ENCODE results near the gene PLA2G4E. TPM values are rescaled to one million over a fixed set of nuclear protein-coding genes. Genes with fewer than 3 reads are reported as not detected.
A peak's percentile ranks its signal among the peaks of the same experiment; 100 is the strongest.

Gene PLA2G4E
- total and polyA plus RNA-seq, 7 donors = 0.01 to 0.34 (median 0.08) TPM; not detected in 2

DNA sequence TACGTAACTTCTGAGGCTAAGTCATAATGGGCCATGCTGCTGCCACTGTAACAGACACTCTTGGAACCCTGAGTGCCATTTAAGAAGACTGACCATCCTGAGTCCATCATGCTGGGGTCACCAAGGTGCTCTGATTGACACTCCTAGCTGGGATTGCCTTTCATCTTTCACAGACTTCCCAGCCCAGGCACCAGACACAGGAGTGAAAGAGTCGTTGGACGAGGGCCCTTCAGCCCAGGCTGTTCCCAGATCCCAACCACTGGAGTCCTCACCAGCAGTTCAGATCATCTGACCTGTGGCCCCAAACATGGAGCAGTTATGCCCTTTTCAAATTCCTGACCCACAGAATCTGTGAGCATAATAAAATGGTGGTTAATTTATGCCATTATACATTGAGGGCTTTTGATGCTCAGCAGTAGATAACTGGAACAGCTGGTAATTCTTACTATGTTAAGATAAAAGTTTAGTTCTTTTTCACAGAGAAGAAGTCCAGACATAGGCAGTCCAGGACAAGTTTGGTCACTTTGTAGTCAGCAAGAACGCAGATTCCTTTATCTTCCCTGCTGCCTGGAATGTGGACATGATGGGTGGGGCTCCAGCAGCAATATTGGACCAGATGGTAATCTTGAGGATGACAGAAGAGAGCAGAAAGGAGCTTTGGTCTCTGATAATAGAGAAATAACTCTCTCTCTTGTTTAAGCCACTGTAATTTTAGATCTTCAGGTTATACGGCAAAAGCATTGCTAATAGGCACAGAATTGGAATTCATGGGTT is 41.2 kb downstream of the PLA2G4E start:
- Histone ChIP-seq H3K4me3 (no peak overlapping the region), H3K36me3 (ENCODE audit: insufficient read depth in 1 of 2, low read depth in 1 of 2) (no peaks in the 10 kb centered on the region), H3K27me3 (ENCODE audit: insufficient read depth in 3 of 3, low read length in 2 of 3) (no peaks in the 10 kb centered on the region), H3K4me1 (no peaks in the 10 kb centered on the region), H3K27ac (no peak overlapping the region), H3K9me3 (no peaks in the 10 kb centered on the region)
- WGBS, 3 donors = 83 to 89% (median 86%) methylated on average over 5 of the region's 5 CpGs
- DNase-seq = peak in 1 of 2 donors; percentile 4
- no peak for ATAC-seq
- TF ChIP-seq CTCF (IDR thresholded peaks at IDR 0.05) = no peak
- intact Hi-C loops (cut with DNase I) = loop anchor here in 1 of 2 donors (10.0 kb wide), 1 partner anchor 155 kb away; no protein-coding TSS in a partner anchor

GRCh38 chr15:41978534-41978933 is 42.3 kb downstream of the PLA2G4E start:
- intact Hi-C loops (cut with DNase I) = no loop called here
- Histone ChIP-seq H3K4me3 (no peak overlapping the region), H3K27ac (no peak overlapping the region), H3K36me3 (ENCODE audit: insufficient read depth in 1 of 2, low read depth in 1 of 2) (no peaks in the 10 kb centered on the region), H3K27me3 (ENCODE audit: insufficient read depth in 3 of 3, low read length in 2 of 3) (no peaks in the 10 kb centered on the region), H3K9me3 (no peaks in the 10 kb centered on the region), H3K4me1 (no peaks in the 10 kb centered on the region)
- DNase-seq = peak in 1 of 2 donors; percentile 21
- TF ChIP-seq CTCF (IDR thresholded peaks at IDR 0.05) = no peak
- no peak for ATAC-seq
- 83 to 93% (median 87%) methylated on average over 4 of the region's 4 CpGs for WGBS, 3 donors

DNA sequence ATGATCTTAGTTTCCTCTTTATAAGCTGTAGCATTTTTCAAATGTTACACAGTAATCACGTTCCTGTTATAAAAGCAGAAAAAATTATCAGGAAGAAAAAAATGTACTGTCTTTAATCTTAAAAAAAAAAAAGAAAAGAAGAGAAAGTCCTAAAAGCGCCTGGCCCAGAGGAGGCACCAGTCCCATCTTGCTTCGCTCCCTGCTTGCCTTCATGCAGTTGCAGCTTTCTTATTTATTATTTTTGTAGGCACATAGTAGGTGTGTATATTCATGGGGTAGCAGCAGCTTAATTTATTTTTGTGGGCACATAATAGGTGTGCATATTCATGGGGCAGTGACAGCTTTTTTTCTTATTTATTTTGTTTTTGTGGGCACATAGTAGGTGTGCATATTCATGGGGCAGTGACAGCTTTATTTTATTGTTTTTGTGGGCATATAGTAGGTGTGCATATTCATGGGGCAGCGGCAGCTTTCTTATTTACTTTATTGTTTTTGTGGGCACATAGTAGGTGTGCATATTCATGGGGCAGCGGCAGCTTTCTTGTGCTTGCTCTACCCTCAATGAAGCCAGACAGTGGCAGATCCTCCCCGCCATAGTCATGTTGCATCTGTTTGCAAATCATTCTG is 43.0 kb downstream of the PLA2G4E start:
- H3K27ac ChIP-seq = no peak overlapping the region
- no peaks in the 10 kb centered on the region for H3K36me3 ChIP-seq (ENCODE audit: insufficient read depth in 1 of 2, low read depth in 1 of 2)
- H3K27me3 ChIP-seq (ENCODE audit: insufficient read depth in 3 of 3, low read length in 2 of 3) = no peaks in the 10 kb centered on the region
- DNase-seq = peak in 1 of 2 donors; percentile 22
- H3K4me1 ChIP-seq = no peaks in the 10 kb centered on the region
- ATAC-seq = no peak
- H3K9me3 ChIP-seq = no peaks in the 10 kb centered on the region
- no peak for TF ChIP-seq CTCF (IDR thresholded peaks at IDR 0.05)
- H3K4me3 ChIP-seq = no peak overlapping the region
- intact Hi-C loops (cut with DNase I) = no loop called here
- 84 to 86% (median 84%) methylated on average over 6 of the region's 6 CpGs for WGBS, 3 donors

DNA sequence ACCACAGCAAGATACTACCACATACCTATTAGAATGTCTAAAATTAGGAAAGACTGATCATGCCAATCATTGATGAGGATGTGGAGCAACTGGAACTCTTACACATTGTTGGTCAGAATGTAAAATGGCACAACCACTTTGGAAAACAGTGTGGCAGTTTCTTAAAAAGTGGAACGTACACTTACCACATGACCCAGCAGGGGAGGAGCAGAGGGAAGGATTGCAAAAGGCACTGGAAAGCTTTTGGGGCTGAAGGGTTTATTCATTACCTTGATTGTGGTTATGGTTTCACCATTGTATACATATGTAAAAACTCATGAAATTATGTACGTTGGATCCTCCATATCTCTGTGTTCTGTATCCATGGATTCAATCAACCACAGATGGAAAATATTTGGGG is 45.2 kb downstream of the PLA2G4E start:
- no peak overlapping the region for H3K27ac ChIP-seq
- no peaks in the 10 kb centered on the region for H3K9me3 ChIP-seq
- no peaks in the 10 kb centered on the region for H3K27me3 ChIP-seq (ENCODE audit: insufficient read depth in 3 of 3, low read length in 2 of 3)
- no peaks in the 10 kb centered on the region for H3K36me3 ChIP-seq (ENCODE audit: insufficient read depth in 1 of 2, low read depth in 1 of 2)
- intact Hi-C loops (cut with DNase I) = no loop called here
- no peak for TF ChIP-seq CTCF (IDR thresholded peaks at IDR 0.05)
- no peak for ATAC-seq
- no peak for DNase-seq
- 53 to 67% (median 57%) methylated on average over 2 of the region's 2 CpGs for WGBS, 3 donors
- H3K4me3 ChIP-seq = no peak overlapping the region
- peaks cover 8% of the 10 kb centered on the region for H3K4me1 ChIP-seq
